HG02938 (cell line): ENCODE measurements around the gene DRAP1.

Source experiments
- ATAC-seq: cut with Tn5 transposase; IDR thresholded peaks from one replicate; pipeline ENCODE4 v1.9.1; 2021; ENCODE audit warnings: mild to moderate bottlenecking, moderate library complexity; ENCODE audit not compliant: unreplicated experiment

DRAP1 gene

DNA sequence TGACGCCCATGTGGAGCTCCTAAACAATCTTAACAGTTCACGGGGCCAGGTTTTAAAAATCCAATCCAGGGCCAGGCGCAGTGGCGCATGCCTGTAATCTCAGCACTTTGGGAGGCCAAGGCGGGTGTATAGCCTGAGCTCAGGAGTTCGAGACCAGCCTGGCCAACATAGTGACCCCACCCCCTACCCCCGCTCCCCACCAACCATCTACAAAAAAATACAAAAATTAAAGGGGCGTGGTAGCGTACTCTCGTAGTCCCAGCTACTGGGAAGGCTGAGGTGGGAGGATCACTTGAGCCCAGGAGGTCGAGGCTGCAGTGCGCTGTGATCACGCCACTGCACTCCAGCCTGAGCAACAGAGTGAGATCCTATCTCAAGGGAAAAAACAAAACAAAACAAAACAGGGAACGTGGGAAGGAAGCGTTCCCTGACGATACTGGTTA is 41.6 kb downstream of the DRAP1 start:
- ATAC-seq = no peak

DNA sequence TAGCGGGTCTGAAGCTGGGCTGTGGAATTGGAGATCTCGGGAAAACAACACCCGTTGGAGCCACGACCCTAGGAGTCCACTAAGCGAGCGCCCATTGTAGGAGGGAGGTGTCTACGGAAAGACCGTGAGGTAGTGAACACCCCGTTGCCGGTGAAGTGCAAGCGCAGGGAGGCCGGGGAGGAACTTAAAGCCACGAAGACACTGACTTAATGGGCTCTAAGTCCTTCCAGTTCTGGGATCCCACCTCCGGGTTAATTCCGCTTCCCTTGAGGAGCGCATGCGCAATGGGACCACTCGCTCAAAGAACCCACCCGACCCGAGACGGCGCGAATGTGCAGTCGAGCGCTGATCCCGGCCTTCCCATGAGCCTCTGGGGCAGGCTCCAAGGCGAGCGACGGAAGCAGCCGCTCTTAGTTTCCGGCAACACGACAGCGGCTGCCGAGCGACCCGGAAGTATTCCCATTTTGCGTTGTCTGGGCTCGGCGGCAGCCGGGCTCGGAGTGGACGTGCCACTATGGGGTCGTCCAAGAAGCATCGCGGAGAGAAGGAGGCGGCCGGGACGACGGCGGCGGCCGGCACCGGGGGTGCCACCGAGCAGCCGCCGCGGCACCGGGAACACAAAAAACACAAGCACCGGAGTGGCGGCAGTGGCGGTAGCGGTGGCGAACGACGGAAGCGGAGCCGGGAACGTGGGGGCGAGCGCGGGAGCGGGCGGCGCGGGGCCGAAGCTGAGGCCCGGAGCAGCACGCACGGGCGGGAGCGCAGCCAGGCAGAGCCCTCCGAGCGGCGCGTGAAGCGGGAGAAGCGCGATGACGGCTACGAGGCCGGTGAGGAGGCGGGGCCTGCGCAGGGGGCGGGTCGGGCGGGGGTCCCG is 42.3 kb downstream of the DRAP1 start, which contains the start of gene SART1:
TSS of gene SART1 (plus strand) at position 468 of the 874 bp plus-strand sequence. CDS start at position 515, 47 bp downstream.
- peak; percentile 81 for ATAC-seq

DNA sequence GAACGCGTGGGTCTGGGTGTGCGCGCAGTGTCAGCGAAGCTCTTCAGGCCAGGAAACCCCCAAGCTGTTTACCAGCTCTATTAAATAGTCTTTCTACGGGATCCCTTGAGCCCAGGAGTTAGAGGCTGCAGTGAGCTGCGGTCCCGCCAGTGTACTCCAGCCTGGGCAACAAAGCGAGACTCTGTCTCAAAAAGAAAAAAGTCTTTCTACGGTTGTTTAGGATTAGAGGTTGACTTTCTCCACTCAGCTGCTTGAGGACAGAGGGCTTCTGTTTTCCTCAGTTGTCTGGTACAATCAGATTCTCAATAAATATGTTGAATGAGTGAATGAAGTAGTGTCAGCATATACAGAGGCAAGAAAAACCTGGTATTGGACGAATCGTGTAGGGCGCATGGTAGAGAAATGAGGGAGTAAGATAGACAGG is 42.9 kb downstream of the DRAP1 start:
- no peak for ATAC-seq

DNA sequence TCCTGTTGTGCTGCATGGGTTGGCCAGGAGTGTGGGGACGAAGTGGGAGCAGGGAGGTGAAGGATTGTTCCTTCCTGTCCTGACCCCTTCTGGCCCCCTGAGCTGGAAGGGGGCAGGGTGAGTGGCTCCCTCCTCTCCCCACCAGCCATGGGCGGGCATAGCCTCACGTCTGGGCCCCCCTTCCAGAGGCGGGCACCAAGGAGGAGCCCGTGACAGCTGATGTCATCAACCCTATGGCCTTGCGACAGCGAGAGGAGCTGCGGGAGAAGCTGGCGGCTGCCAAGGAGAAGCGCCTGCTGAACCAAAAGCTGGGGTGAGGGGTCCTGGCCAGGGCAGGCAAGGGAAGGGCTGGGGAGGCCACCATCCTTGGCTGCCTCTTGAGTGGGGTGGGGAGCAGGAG is 45.7 kb downstream of the DRAP1 start:
- ATAC-seq = no peak

DNA sequence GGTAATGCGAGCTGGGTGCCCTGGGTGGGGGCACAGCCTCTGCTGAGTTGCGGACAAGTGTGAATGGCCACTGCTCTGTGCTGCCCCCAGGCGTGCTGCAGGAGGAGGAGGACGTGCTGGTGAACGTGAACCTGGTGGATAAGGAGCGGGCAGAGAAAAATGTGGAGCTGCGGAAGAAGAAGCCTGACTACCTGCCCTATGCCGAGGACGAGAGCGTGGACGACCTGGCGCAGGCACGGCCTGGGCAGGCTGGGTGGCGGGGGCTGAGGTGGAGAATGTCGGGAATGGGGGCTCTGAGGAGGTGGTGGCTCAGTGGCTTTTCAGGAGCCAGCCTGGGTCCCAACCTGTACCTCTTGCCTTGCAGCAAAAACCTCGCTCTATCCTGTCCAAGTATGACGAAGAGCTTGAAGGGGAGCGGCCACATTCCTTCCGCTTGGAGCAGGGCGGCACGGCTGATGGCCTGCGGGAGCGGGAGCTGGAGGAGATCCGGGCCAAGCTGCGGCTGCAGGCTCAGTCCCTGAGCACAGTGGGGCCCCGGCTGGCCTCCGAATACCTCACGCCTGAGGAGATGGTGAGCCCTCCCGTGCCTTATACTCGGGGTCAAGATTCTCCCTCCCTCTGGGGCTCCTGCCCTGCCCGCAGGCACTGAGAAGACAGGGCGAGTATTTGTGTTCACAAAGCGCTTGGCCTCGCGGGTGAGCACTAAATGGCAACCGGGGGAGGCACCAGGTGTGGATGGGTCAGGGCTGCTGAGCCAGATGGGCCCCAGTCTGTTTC is 46.9 kb downstream of the DRAP1 start:
- no peak for ATAC-seq

DNA sequence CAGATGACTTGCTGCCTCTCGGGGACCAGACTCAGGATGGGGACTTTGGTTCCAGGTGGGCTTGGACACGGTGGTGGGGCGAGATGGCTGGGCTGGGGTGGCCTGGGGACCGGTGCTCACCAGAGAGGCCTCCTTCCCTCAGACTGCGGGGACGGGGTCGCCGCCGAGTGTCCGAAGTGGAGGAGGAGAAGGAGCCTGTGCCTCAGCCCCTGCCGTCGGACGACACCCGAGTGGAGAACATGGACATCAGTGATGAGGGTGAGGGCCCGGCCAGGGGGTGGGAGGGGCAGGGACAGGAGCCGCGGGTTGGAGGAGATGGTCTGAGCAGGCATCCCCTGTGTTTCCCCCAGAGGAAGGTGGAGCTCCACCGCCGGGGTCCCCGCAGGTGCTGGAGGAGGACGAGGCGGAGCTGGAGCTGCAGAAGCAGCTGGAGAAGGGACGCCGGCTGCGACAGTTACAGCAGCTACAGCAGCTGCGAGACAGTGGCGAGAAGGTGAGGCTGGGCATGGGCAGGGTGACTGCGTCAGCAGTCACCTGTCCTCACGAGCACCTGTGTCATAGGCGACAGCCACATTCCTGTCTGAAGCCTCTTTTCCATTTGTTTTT is 48.2 kb downstream of the DRAP1 start:
- ATAC-seq = no peak

DNA sequence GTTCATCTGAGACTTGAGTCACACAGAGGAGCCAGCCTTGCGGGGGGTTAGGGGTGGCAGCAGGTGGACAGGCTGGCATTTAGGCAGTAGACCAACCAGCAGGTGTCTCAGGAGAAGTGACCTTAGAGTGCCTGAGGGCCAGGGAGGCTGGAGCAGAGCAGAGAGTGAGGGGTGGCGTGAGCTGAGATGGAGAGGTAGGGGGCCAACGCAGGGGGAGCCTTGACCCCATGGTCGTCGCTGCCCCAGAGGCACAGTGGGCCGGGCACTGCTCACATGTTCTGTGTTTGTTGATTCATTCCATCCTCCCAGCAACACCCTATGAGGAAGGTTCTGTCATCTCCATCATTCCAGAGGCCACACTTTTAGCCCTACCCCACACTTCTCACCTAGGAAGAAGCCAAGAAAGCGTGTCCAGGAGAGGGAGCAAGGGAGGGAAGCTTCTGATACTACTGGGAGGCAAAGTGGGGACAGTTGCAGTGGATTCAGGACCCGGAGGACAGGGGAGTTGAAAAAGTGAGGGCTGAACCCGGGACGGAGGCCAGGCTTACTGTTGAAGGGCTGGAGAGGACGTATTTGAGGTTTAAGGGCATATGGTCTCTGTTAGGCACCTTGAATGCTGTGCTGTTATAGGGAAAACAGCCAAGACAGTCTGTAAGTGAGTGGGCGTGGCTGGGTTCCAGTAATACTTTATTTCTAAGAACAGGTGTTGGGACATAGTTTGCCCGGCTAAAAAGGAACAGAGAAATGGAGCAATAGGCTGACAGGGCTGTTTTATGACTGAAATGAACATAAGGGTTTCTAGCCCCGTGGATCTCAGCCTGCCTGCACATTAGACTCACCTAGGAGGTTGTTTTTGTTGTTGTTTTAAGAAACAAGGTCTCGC is 49.6 kb downstream of the DRAP1 start:
- no peak for ATAC-seq
